PFSK-1 (cell line): ENCODE measurements around the gene HK3.

Experiments
- FOXP2 ChIP-seq: optimal IDR thresholded peaks from 2 replicates; pipeline ENCODE3; 2011; ENCODE audit warnings: borderline replicate concordance, control low read depth, inconsistent platforms; ENCODE audit not compliant: insufficient read depth; ENCODE audit errors: extremely low read length, extremely low read depth
- POLR2AphosphoS5 ChIP-seq: IDR thresholded peaks from 2 replicates; pipeline ENCODE4 v1.6.1; 2012; ENCODE audit warnings: low read depth, mild to moderate bottlenecking, control low read depth, low read length, moderate library complexity
- REST ChIP-seq, 2 experiments: IDR thresholded peaks; 2 replicates each; pipeline versions ENCODE4 v1.6.1 to v1.8.0; 2011 to 2012; ENCODE audit warnings: low read depth in 2 of 2, low read length in 2 of 2, control low read depth in 1 of 2, inconsistent platforms in 1 of 2, mild to moderate bottlenecking in 1 of 2, moderate library complexity in 1 of 2; ENCODE audit not compliant: insufficient read depth in 1 of 2
- SIN3A ChIP-seq: IDR thresholded peaks from 2 replicates; pipeline ENCODE4 v1.6.1; 2012; ENCODE audit warnings: mild to moderate bottlenecking, low read length, moderate library complexity, borderline replicate concordance; ENCODE audit not compliant: insufficient read depth
- TAF1 ChIP-seq: IDR thresholded peaks from 2 replicates; pipeline ENCODE4 v1.6.1; 2012; ENCODE audit warnings: low read length, control low read depth, borderline replicate concordance; ENCODE audit not compliant: insufficient read depth

Gene HK3

GRCh38 chr5:176877793-176878331 is 21.3 kb downstream of the HK3 start:
- no peak for TF ChIP-seq SIN3A
- TF ChIP-seq TAF1: no peak
- no peak for TF ChIP-seq POLR2AphosphoS5
- TF ChIP-seq REST (IDR thresholded peaks at IDR 0.05; ENCODE audit: insufficient read depth in 1 of 2, low read depth in 2 of 2, low read length in 2 of 2): no peak
- TF ChIP-seq FOXP2: no peak

- TF ChIP-seq REST (IDR thresholded peaks at IDR 0.05; ENCODE audit: insufficient read depth in 1 of 2, low read depth in 2 of 2, low read length in 2 of 2) (no peak), TAF1 (no peak), FOXP2 (no peak), SIN3A (no peak), POLR2AphosphoS5 (no peak)
These were observed 22.4 kb downstream of the HK3 start for GRCh38 chr5:176876506-176877431.

GRCh38 chr5:176875783-176876505 is 23.2 kb downstream of the HK3 start:
- TF ChIP-seq FOXP2 (no peak), SIN3A (no peak), REST (IDR thresholded peaks at IDR 0.05; ENCODE audit: insufficient read depth in 1 of 2, low read depth in 2 of 2, low read length in 2 of 2) (no peak), POLR2AphosphoS5 (no peak), TAF1 (no peak)

- TF ChIP-seq SIN3A (no peak), POLR2AphosphoS5 (no peak), REST (IDR thresholded peaks at IDR 0.05; ENCODE audit: insufficient read depth in 1 of 2, low read depth in 2 of 2, low read length in 2 of 2) (no peak), TAF1 (no peak), FOXP2 (no peak)
These were observed 24.1 kb downstream of the HK3 start for GRCh38 chr5:176875014-176875550.
